ENCODE data around the gene CDH12.

Gene CDH12

DNA sequence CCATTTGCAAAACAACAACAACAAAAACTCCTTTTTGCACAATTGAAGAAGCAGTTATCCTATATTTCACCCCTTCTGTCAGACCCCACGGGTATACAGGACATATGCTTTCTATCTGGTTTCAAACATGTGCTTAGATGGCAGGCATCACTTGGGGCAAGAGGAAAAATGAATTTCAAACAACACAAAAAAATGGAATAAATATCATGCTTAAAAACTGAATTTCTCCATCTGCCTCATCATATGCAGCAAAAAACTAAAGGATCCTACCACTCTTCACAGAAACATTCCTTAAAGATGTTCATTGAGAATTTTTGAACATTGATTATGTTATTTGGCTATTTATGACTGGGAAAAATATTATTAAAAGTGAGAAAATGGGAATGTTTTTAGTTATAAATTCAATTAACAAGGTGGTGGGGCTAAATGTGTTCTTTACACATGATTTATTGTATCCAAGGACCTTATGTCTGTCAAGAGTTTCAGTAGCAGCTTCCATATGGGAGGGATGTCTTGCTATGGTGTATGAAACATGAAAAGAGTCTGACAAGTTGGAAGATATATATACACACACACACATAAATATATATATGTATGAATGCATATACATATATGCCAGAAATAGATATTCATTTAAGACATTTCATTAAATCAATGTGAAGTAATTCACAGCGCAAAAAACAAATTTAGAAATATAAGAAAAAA lies 358.0 kb downstream of the CDH12 start:
- TF ChIP-seq, protein P1, sequence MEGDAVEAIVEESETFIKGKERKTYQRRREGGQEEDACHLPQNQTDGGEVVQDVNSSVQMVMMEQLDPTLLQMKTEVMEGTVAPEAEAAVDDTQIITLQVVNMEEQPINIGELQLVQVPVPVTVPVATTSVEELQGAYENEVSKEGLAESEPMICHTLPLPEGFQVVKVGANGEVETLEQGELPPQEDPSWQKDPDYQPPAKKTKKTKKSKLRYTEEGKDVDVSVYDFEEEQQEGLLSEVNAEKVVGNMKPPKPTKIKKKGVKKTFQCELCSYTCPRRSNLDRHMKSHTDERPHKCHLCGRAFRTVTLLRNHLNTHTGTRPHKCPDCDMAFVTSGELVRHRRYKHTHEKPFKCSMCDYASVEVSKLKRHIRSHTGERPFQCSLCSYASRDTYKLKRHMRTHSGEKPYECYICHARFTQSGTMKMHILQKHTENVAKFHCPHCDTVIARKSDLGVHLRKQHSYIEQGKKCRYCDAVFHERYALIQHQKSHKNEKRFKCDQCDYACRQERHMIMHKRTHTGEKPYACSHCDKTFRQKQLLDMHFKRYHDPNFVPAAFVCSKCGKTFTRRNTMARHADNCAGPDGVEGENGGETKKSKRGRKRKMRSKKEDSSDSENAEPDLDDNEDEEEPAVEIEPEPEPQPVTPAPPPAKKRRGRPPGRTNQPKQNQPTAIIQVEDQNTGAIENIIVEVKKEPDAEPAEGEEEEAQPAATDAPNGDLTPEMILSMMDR (conservative IDR thresholded peaks at IDR 0.05; ENCODE audit: control insufficient read depth, insufficient read depth, low read depth, low read length): no peak
- no peak for DNase-seq (ENCODE audit: low read depth)
- H3K4me3 ChIP-seq (ENCODE audit: control insufficient read depth, low read depth, low read length): no peak overlapping the region

DNA sequence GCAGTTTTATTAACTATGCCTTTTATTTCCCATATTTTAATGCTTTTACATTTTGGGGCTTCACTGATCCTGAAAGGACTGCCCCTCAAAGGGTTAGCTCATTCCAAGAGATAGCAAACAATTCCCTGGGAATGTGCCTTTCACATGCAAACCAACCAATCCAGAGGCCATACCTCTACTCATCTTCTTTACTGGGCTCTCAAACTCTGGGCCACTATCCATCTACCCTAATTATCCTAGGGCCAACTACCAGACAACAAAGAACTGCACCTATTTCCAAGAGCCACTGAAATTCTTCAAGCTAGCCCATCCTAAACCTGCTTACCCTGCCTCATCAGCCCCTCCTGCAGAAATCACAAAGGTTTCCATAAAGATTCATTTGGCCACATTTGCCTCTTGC lies 364.7 kb downstream of the CDH12 start:
- TF ChIP-seq, protein P1 (conservative IDR thresholded peaks at IDR 0.05; ENCODE audit: control insufficient read depth, insufficient read depth, low read depth, low read length): no peak
- H3K4me3 ChIP-seq (ENCODE audit: control insufficient read depth, low read depth, low read length): no peak overlapping the region
- DNase-seq (ENCODE audit: low read depth): no peak

DNA sequence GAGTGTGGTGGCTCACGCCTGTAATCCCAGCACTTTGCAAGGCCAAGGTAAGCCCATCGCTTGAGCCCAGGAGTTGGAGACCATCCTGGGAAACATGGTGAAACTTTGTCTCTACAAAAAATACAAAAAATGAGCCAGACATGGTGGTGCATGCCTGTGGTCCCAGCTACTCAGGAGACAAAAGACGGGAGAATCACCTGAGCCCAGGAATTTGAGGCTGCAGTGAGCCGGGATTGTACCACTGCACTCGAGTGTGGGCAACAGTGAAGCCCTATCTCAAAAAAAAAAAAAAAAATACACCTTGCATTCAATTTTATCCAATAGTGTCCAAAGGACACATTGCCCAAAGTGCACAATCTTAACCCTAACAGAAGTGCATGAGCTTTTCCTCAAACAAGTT lies 372.8 kb downstream of the CDH12 start:
- no peak overlapping the region for H3K4me3 ChIP-seq (ENCODE audit: control insufficient read depth, low read depth, low read length)
- no peak for DNase-seq (ENCODE audit: low read depth)
- TF ChIP-seq, protein P1 (conservative IDR thresholded peaks at IDR 0.05; ENCODE audit: control insufficient read depth, insufficient read depth, low read depth, low read length): no peak

DNA sequence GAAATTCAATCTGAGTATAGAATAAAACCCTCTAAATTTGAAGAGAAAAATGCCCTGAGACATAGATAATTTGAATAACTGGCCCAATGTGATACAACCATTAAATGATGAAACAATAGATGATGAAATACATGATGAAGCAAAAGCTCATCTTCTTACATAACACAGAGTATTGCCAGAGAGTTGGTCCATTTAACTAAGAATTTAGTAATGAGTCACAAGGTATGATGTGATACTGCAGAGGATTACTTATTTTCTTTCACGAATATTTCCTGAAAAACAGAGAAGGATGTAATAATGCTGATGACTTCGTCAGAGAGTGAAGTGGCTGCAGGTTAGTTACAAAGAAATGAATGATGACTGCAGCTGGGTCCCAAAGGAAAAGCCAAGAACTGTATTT lies 379.3 kb downstream of the CDH12 start:
- DNase-seq (ENCODE audit: low read depth): peak; percentile 5
- no peak overlapping the region for H3K4me3 ChIP-seq (ENCODE audit: control insufficient read depth, low read depth, low read length)
- TF ChIP-seq, protein P1 (conservative IDR thresholded peaks at IDR 0.05; ENCODE audit: control insufficient read depth, insufficient read depth, low read depth, low read length): no peak

DNA sequence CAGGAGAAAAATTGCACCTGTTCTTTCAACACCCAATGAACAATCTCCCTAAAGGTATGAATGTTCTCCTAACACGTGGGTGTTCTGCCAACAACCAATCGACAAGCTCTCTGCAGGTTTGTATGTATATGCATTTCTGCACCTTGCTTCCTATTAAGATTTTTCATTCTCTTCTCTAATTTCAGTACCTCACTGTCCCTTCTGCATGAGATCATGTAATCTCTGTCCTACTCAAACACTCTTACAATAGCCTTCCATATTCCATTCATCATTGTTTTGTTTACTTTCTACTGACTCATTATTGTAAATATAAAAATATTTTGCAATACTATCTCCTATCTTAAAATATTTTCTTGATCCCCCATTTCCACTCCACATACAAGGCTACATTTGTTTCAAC lies 382.0 kb downstream of the CDH12 start:
- no peak for DNase-seq (ENCODE audit: low read depth)
- H3K4me3 ChIP-seq (ENCODE audit: control insufficient read depth, low read depth, low read length): no peak overlapping the region
- TF ChIP-seq, protein P1 (conservative IDR thresholded peaks at IDR 0.05; ENCODE audit: control insufficient read depth, insufficient read depth, low read depth, low read length): no peak

DNA sequence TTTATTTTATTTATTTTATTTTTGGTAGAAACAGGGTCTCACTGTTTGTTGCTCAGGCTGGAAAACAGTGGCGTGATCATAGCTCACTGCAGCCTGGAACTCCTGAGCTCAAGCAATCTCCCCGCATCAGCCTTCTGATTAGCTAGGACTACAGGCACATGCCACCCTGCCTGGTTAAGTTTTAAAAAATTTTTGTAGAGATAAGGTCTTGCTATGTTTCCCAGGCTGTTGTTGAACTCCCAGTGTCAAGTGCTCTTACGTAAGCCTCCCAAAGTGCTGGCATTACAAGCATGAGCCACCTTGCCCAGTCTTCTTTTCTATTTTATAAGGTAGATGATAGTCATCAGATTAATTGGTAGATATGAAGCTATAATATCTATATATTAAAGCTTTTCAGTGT lies 382.7 kb downstream of the CDH12 start:
- no peak for DNase-seq (ENCODE audit: low read depth)
- TF ChIP-seq, protein P1 (conservative IDR thresholded peaks at IDR 0.05; ENCODE audit: control insufficient read depth, insufficient read depth, low read depth, low read length): no peak
- no peak overlapping the region for H3K4me3 ChIP-seq (ENCODE audit: control insufficient read depth, low read depth, low read length)

DNA sequence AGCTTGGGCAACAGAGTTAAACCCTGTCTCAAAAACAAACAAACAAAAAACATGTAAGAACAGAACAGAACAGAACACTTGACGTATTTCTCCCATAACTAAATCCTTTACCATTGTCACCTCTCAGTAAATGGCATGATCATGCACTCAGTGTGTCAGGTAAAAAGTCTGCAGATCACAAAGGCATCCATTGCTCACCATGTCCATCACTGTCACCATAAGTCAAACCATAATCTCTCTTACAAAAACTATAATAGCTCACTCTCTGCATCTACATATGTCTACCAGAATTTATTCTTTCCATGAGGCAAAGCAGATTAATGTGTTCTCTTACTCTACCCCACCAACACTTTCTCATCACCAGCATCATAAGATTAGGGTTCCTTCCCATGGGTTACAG lies 387.5 kb downstream of the CDH12 start:
- no peak for DNase-seq (ENCODE audit: low read depth)
- TF ChIP-seq, protein P1 (conservative IDR thresholded peaks at IDR 0.05; ENCODE audit: control insufficient read depth, insufficient read depth, low read depth, low read length): no peak
- H3K4me3 ChIP-seq (ENCODE audit: control insufficient read depth, low read depth, low read length): no peak overlapping the region

Data from fibroblast of mammary gland (primary cell).